A673 (cell line): ENCODE results near the gene RBM19. TPM values are rescaled to one million over a fixed set of nuclear protein-coding genes. Genes with fewer than 3 reads are reported as not detected.

Experiments
- BruUV-seq: library from RNA; stranded (reverse); fragments of 400-500 nt; replicated peaks from 2 replicates; lab custom pipeline; 2021; lab: Mats Ljungman, UMichigan
- CTCF ChIA-PET: fragments of 300-600 bp; sonication (Branson Sonifier 250); formaldehyde crosslinking; loops from one replicate; lab custom pipeline; 2022; ENCODE audit warnings: antibody characterized with exemption; lab: Charles Lee
- POLR2A ChIA-PET: fragments of 300-600 bp; sonication (Branson Sonifier 250); formaldehyde crosslinking; loops from one replicate; lab custom pipeline; 2022; ENCODE audit warnings: antibody characterized with exemption; ENCODE audit not compliant: low non-redundant PET; lab: Charles Lee
- DNase-seq: peaks from one replicate; pipeline ENCODE4 v3.0.0-alpha.2; 2015; ENCODE audit warnings: low spot score
- H3K27ac ChIP-seq: fragments of 200-600 bp; sonication (generic); 2 replicates; pipeline ENCODE4 v1.5.1; 2016; ENCODE audit warnings: mixed run types, low read depth, mild to moderate bottlenecking, mixed read lengths, antibody characterized with exemption, low read length; ENCODE audit not compliant: poor library complexity, severe bottlenecking
- H3K27me3 ChIP-seq: fragments of 200-600 bp; sonication (generic); replicated peaks from 2 replicates; pipeline ENCODE4 v1.6.1; 2017; ENCODE audit warnings: mixed run types, low read depth, mild to moderate bottlenecking, mixed read lengths, antibody characterized with exemption, low read length; ENCODE audit not compliant: insufficient read depth, poor library complexity
- H3K36me3 ChIP-seq: fragments of 200-600 bp; sonication (generic); 2 replicates; pipeline ENCODE4 v1.6.1; 2016; ENCODE audit warnings: mixed run types, mild to moderate bottlenecking, mixed read lengths, antibody characterized with exemption, low read length; ENCODE audit not compliant: insufficient read depth, poor library complexity, severe bottlenecking
- H3K4me1 ChIP-seq: fragments of 200-600 bp; sonication (generic); 2 replicates; pipeline ENCODE4 v1.6.1; 2017; ENCODE audit warnings: mixed run types, mild to moderate bottlenecking, mixed read lengths, antibody characterized with exemption, low read length; ENCODE audit not compliant: insufficient read depth, poor library complexity, severe bottlenecking
- H3K4me3 ChIP-seq: fragments of 200-600 bp; sonication (generic); 2 replicates; pipeline ENCODE4 v1.5.1; 2016; ENCODE audit warnings: low read depth, mixed run types, mild to moderate bottlenecking, mixed read lengths, low read length; ENCODE audit not compliant: poor library complexity, severe bottlenecking
- H3K9me3 ChIP-seq: fragments of 200-600 bp; sonication (generic); 2 replicates; pipeline ENCODE4 v1.6.1; 2016; ENCODE audit warnings: mixed run types, low read depth, mild to moderate bottlenecking, mixed read lengths, antibody characterized with exemption, low read length; ENCODE audit not compliant: poor library complexity, severe bottlenecking
- CTCF ChIP-seq: fragments of 300-800, 200-600 bp; sonication (generic); conservative IDR thresholded peaks from 2 replicates; pipeline ENCODE4 v1.5.1; 2017; ENCODE audit warnings: low read depth, mild to moderate bottlenecking, antibody characterized with exemption, low read length, moderate library complexity, mixed read lengths
- EZH2 ChIP-seq: fragments of 200-600 bp; sonication (generic); IDR thresholded peaks from 2 replicates; pipeline ENCODE4 v1.6.1; 2017; ENCODE audit warnings: borderline replicate concordance, low read depth, mild to moderate bottlenecking, mixed read lengths, antibody characterized with exemption, low read length; ENCODE audit not compliant: poor library complexity, severe bottlenecking
- intact Hi-C: fragments of 100-400 bp; cut with micrococcal nuclease; formaldehyde crosslinking; loops from one replicate; pipeline ENCODE4 v1.10.0; 2022; ENCODE audit not compliant: unreplicated experiment
- total RNA-seq: library from RNA; stranded (reverse); gene quantifications from 2 replicates; pipeline ENCODE4 v1.2.3, GENCODE V29; 2021

Gene RBM19
- total RNA-seq, 1 experiment from 2014 or later: 47.1 TPM

- no peaks in the 10 kb centered on the region for H3K36me3 ChIP-seq
- ChIA-PET POLR2A (no interaction called here), CTCF (no interaction called here)
- H3K4me1 ChIP-seq: no peaks in the 10 kb centered on the region
- TF ChIP-seq CTCF: no peak
- TF ChIP-seq EZH2: no peak
- no TSS peak for BruUV-seq
- no peak overlapping the region for H3K27ac ChIP-seq
- H3K27me3 ChIP-seq: no peaks in the 10 kb centered on the region
- H3K9me3 ChIP-seq: no peaks in the 10 kb centered on the region
- DNase-seq: no peak
- intact Hi-C loops: no loop called here
- no peak overlapping the region for H3K4me3 ChIP-seq
Measured at GRCh38 chr12:113907446-113908180, 58.5 kb downstream of the RBM19 start.

- CTCF ChIA-PET: no interaction called here
- no TSS peak for BruUV-seq
- intact Hi-C loops: no loop called here
- no peak for TF ChIP-seq EZH2
- TF ChIP-seq CTCF: no peak
- POLR2A ChIA-PET: no interaction called here
- Histone ChIP-seq H3K4me3 (no peak overlapping the region), H3K36me3 (no peaks in the 10 kb centered on the region), H3K27ac (no peak overlapping the region), H3K4me1 (no peaks in the 10 kb centered on the region), H3K9me3 (no peaks in the 10 kb centered on the region), H3K27me3 (no peaks in the 10 kb centered on the region)
- no peak for DNase-seq
Measured at GRCh38 chr12:113906411-113907200, 59.5 kb downstream of the RBM19 start.

- Histone ChIP-seq H3K27ac (no peak overlapping the region), H3K27me3 (no peaks in the 10 kb centered on the region), H3K4me3 (no peak overlapping the region), H3K9me3 (no peaks in the 10 kb centered on the region), H3K4me1 (no peaks in the 10 kb centered on the region), H3K36me3 (no peaks in the 10 kb centered on the region)
- CTCF ChIA-PET: no interaction called here
- BruUV-seq: no TSS peak
- POLR2A ChIA-PET: no interaction called here
- intact Hi-C loops: no loop called here
- TF ChIP-seq EZH2 (no peak), CTCF (no peak)
- DNase-seq: no peak
Measured at GRCh38 chr12:113905829-113906228, 60.3 kb downstream of the RBM19 start.
